Endometrial microvascular endothelial cells (primary cell): ENCODE results near the gene SNX32. TPM values are rescaled to one million over a fixed set of nuclear protein-coding genes. Genes with fewer than 3 reads are reported as not detected.

ENCODE experiments used
- in situ Hi-C: cut with HindIII; loops from 2 replicates; pipeline ENCODE4 v1.10.0; 2017; ENCODE audit warnings: low sequenced_read_pairs, low pct_unique_long_range_greater_than_20kb; ENCODE audit errors: inconsistent ontology term
- total RNA-seq: library from RNA; depleted of rRNA; stranded (reverse); fragments of >200 nt; gene quantifications from one replicate; pipeline ENCODE4 v1.2.3, GENCODE V29; 2015; ENCODE audit errors: inconsistent ontology term

The SNX32 gene
- total RNA-seq, 1 donor from 2014 or later: not detected

GRCh38 chr11:65862191-65862735, 28.5 kb downstream of the SNX32 start:
- in situ Hi-C loops: no loop called here

GRCh38 chr11:65862941-65863888, 29.5 kb downstream of the SNX32 start:
- in situ Hi-C loops: no loop called here

- in situ Hi-C loops: no loop called here
These were observed 30.3 kb downstream of the SNX32 start for GRCh38 chr11:65863889-65864705.

- in situ Hi-C loops: no loop called here
These were observed 31.1 kb downstream of the SNX32 start for GRCh38 chr11:65864706-65865471.

- in situ Hi-C loops: no loop called here
These were observed 31.9 kb downstream of the SNX32 start for GRCh38 chr11:65865550-65866172.

- in situ Hi-C loops: no loop called here
These were observed 32.9 kb downstream of the SNX32 start for GRCh38 chr11:65866509-65867283.

GRCh38 chr11:65867284-65868071, 33.7 kb downstream of the SNX32 start:
- in situ Hi-C loops: no loop called here

- in situ Hi-C loops: no loop called here
These were observed 34.4 kb downstream of the SNX32 start for GRCh38 chr11:65868076-65868667.

- in situ Hi-C loops: no loop called here
These were observed 35.1 kb downstream of the SNX32 start for GRCh38 chr11:65868907-65869306.

- in situ Hi-C loops: no loop called here
These were observed 36.0 kb downstream of the SNX32 start for GRCh38 chr11:65869643-65870306.

- in situ Hi-C loops: no loop called here
These were observed 36.5 kb downstream of the SNX32 start for GRCh38 chr11:65870307-65870658.

- in situ Hi-C loops: no loop called here
These were observed 37.2 kb downstream of the SNX32 start for GRCh38 chr11:65870706-65871681.

GRCh38 chr11:65871811-65872548, 38.2 kb downstream of the SNX32 start:
- in situ Hi-C loops: no loop called here

- in situ Hi-C loops: no loop called here
These were observed 39.0 kb downstream of the SNX32 start, which contains the start of gene EFEMP2 for GRCh38 chr11:65872586-65873317. EFEMP2 (minus strand) TSS chr11:65872800; CDS start chr11:65872354, 446 bp downstream.
